GM18870 (cell line): ENCODE measurements around the gene FNDC10.
"Not testable (repeated sequence)": the region's sequence is repeated elsewhere in the genome, so short reads cannot be mapped to it uniquely, and the experiment has no call there.

Experiments used
- ATAC-seq: cut with Tn5 transposase; IDR thresholded peaks from one replicate; pipeline ENCODE4 v1.9.1; 2021; ENCODE audit warnings: moderate library complexity; ENCODE audit not compliant: unreplicated experiment

The FNDC10 gene

DNA sequence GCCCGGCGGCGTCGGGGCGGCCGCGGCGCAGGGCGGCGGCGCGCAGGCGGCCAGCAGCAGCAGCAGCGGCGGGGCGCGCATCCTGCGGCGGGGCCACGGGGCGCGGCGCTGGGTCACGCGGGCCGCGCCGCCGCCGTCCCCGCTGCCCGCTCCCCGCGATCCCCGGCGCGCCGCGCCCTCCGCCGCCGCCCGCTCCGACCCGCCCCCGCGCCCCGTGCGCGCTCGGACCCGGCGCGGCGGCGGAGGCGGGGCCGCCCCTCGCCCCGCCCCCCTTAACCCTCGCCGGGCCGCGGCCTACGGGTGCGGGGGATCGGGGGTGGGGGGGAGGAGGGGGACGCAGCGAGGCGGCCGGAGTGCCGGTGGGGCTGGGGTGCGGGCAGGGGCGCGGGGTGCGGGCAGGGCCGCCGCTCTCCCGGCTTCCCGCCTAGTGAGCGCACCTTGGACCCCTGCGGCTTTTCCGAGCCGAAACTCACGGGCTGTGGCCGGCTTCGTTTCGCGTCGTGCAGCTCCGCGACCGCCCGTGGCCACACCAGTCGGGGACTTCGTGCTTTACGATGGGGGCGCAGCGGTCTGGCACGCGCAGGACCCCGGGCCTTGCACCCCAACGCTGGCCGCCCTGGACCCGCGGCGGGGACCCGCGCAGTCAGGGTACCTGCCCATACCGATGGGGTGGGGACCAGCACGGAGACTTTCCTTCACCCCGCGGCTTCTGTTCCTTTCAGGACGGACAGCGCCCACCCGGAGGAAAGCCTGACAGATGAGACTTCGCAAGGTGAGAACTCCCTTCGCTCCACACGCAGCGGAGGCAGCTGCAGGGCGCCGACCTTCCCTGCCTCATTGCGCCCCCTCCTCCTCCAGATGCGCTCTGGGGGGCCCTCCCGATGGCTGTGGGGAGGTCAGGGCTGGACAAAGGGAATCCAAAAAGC, at the start of gene FNDC10:
Gene FNDC10, minus strand, starts transcription at position 201 of the 926 bp plus-strand sequence. Its CDS starts 120 bp downstream, at position 81.
- ATAC-seq = no peak

DNA sequence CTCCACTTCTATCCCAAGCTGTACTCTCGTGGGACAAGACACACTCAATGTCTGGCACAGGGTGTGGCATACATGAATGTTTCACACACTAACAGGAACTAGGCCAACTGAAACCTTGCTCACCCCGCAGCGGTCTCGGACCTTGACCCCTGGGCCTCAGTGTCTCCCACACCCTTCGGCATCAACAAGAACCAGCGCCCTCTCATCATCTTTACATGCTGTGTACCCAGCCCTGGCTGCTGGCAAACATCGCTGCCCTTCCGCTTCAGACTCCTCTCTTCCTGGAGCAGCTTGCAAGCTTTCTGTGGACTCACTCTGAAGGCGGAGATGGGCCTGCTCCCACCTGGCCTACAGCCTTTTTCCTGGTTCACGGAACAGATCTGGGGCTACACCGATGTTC, 48.3 kb upstream of the FNDC10 start:
- ATAC-seq = not testable (repeated sequence)

DNA sequence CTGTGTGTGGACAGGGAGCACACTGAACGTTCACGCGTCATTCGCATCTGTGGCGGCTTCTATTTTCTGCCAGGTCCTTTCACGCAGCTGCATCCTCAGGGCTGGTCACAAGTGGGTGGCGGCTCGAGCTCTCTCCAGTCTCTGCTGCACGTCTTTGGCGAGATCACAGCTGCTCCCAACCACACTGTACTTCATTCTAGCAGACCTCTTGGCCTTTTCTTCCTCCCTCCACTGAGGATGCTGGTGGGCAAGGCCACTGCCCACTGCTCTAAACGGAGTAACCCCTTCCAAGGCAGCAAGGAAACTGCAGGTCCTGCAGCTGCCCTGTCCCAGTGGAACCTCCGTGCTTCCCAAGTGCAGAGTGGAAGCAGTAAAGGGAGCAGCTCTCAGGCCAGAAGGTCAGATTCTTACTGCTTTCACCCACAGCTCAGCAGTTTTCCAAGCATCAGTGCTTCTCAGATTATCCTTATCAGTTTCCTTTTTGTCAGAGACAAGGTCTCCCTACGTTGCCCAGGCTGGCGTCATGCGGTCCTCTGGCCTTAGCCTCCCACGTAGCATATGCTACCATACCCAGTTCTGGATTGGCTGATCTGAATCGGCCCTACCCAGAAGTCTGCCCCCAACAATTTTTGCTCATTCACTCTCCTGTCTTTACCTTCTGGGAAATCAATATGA, 47.8 kb upstream of the FNDC10 start:
- not testable (repeated sequence) for ATAC-seq

- ATAC-seq = not testable (repeated sequence)
Measured at GRCh38 chr1:1646326-1646725, 46.4 kb upstream of the FNDC10 start.

DNA sequence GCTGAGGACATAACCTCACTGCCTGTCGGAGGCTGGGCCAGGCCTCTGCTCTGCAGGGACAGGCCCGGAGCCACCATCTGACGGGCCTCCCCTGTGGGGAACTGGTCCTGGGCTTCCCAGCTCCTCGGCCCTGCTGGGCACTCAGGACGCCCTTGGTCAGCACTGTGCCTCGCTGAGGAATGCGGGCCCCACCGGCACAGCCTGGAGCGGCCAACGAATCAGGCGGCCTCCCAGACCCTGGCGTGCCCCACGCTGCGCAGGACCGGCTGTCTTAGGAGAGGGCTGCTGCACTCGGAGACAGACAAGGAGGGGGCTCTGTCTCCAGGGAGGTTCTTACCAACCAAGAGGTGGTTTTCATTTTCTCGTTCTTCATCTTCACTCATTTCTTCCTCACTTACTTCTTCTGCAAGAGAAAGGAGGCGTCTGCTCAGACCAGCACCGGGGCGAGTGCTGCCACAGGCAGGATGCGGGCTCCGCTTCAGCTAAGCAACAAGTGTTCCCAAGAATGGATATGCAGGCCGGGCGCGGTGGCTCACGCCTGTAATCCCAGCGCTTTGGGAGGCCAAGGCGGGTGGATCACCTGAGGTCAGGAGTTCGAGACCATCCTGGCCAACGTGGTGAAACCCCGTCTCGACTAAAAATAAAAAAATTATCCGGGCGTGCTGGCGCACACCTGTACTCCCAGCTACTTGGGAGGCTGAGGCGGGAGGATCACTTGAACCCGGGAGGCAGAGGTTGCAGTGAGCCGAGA, 41.0 kb upstream of the FNDC10 start:
- ATAC-seq = not testable (repeated sequence)

GRCh38 chr1:1640081-1640480, 40.1 kb upstream of the FNDC10 start:
- ATAC-seq = not testable (repeated sequence)

GRCh38 chr1:1639368-1639767, 39.4 kb upstream of the FNDC10 start:
- not testable (repeated sequence) for ATAC-seq

- ATAC-seq = not testable (repeated sequence)
Measured at GRCh38 chr1:1638528-1638927, 38.6 kb upstream of the FNDC10 start.

DNA sequence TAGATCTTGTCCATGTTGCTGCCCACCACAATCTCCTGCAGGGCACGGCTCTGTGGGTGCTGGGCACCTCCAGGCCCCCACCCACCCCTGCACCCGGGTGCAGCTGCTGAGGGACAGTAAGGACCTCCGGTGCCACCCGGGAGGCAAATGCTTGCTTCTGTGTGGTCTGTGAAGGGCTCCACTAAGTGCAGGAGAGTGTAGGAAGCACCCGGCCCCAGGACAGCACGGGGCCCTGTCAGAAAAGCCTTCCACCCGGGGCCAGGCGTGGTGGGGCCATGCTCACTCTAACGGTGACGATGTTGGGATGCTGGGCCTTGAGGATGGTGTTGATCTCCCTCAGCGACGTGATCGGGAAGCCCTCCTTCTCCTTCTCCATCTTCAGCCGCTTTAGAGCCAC, 37.5 kb upstream of the FNDC10 start:
- ATAC-seq = not testable (repeated sequence)

- not testable (repeated sequence) for ATAC-seq
Measured at GRCh38 chr1:1636621-1637478, 36.9 kb upstream of the FNDC10 start.

GRCh38 chr1:1634613-1635012, 34.7 kb upstream of the FNDC10 start:
- ATAC-seq = not testable (repeated sequence)

DNA sequence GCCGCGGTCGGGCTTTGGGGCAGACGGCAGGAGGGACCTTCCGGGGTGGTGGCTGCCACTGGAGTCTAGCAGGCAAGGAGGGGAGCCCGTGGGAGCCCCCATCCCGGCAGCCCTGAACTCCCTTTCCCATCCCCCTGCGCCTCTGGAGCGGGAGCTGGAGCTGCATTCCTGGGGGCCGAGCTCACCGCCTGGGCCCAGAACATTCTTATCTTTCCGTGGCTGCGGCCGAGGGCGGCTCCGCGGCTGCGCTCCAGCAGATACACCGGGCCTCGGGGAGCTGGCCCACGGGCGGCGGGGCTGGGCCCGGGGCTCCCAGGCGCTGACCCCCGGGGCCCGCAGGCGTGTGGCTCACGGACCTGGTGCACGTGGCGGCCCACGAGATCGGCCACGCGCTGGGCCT, 33.5 kb upstream of the FNDC10 start:
- not testable (repeated sequence) for ATAC-seq

- no peak for ATAC-seq
Measured at GRCh38 chr1:1631782-1632420, 32.0 kb upstream of the FNDC10 start, which contains the start of gene MMP23B. TSS of gene MMP23B (plus strand) at chr1:1632173. CDS start at chr1:1632219, 46 bp downstream.

DNA sequence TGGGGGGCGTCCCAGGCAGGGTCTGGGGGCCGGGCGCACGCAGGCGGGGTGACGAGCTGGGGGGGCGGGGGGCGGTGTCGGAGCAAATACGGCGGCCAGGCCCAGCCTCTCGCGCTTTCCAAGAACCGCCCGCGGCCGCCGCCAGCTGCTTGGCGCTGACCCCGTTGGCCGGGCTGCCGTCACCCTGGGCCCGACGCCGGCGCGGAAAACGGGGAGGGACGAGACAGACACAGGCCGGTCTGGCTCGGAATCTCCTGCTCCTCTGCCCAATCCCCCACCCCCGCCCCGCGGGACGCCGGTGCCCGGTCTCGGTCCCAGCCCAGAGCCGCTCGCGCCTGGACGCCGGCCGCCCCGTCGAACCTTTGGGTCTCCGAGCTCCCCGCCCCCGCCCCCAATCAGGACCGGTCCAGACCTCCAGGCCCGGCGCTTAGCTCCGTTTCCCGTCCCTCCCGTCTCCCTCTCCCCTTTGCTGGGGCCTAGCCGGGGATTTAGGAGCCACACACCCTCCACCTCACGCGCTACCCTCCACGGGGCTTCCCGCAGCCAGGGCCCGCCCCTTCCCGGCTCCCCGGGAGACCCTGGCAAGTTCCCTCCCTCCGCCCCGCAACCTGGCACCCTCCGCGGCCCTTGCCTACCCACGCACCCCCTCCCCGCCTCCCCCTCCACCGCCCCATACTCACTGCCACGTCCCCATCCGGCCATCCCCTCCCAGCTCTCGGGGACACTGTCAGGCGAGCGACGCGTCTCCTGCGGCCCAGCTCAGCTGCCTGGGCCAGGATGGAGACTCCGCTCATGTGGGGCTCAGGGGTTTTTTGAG, 31.2 kb upstream of the FNDC10 start:
- ATAC-seq = no peak

- no peak for ATAC-seq
Measured at GRCh38 chr1:1630191-1630964, 30.4 kb upstream of the FNDC10 start.

DNA sequence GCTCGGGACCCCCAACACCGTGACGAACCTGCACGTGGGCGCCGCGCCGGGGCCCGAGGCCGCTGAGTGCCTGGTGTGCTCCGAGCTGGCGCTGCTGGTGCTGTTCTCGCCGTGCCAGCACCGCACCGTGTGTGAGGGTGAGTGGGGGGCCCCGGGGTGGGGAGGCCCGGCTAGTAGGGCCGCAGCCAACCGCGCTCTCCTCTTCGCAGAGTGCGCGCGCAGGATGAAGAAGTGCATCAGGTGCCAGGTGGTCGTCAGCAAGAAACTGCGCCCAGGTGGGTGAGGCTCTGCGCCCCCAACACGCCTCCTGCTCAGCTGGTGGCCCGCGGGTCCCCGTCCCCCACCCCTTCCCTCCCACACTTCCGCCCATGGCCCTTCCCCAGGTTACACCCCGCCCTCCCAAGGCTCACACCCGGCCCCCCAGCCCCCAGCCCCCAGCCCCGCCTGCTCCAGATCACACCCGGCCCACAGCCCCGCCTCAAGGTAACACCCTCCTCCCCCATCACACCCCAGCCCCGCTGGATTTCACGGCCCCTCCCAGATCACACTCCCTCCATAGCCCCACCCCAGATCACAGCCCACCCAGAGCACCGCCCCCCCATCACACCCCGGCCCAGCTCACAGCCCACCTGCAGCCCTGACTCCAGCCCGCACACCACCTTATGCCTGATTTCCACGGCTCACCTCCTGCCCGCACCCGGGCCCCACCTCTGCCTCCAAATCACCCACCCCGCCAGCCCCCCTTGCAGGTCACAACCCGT, 29.7 kb upstream of the FNDC10 start:
- no peak for ATAC-seq

- ATAC-seq = no peak
Measured at GRCh38 chr1:1628754-1629429, 29.0 kb upstream of the FNDC10 start.
